Measurements from ENCODE around the gene MTRF1.

Gene MTRF1

DNA sequence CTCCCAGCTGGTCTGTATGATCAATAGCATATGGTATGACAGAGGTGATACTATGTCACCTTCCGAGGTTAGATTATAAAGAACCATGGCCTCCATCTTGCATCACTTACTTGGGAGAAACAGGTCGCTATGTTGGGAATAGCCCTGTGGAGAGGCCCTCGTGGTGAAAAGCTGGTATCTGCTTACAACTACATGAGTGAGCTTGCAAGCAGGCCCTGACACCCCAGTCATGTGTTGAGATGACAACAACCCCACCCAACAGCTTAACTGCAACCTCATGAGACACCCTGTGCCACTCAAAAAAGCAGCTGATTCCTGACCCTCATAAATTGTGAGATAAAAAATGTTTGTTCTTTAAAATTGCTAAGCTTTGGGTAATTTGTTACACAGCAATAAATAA, 18.8 kb downstream of the MTRF1 start:
- no peak overlapping the region for H3K27ac ChIP-seq (ENCODE audit: extremely low read depth, low read depth, low read length)
- no peak for TF ChIP-seq ZEB2 (tag by site-specific recombination; IDR thresholded peaks at IDR 0.05)
- TF ChIP-seq ZXDB (tag by site-specific recombination; IDR thresholded peaks at IDR 0.05), result no peak
- TF ChIP-seq, protein P1, sequence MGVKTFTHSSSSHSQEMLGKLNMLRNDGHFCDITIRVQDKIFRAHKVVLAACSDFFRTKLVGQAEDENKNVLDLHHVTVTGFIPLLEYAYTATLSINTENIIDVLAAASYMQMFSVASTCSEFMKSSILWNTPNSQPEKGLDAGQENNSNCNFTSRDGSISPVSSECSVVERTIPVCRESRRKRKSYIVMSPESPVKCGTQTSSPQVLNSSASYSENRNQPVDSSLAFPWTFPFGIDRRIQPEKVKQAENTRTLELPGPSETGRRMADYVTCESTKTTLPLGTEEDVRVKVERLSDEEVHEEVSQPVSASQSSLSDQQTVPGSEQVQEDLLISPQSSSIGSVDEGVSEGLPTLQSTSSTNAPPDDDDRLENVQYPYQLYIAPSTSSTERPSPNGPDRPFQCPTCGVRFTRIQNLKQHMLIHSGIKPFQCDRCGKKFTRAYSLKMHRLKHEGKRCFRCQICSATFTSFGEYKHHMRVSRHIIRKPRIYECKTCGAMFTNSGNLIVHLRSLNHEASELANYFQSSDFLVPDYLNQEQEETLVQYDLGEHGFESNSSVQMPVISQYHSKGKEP (tag by site-specific recombination; IDR thresholded peaks at IDR 0.05), result no peak
- no peak for TF ChIP-seq ZBTB48 (tag by site-specific recombination; IDR thresholded peaks at IDR 0.05)
- no peak for TF ChIP-seq ZNF549 (tag by site-specific recombination; IDR thresholded peaks at IDR 0.05)
- no peak for TF ChIP-seq KLF16 (tag by site-specific recombination; IDR thresholded peaks at IDR 0.05)
- TF ChIP-seq, protein P2, sequence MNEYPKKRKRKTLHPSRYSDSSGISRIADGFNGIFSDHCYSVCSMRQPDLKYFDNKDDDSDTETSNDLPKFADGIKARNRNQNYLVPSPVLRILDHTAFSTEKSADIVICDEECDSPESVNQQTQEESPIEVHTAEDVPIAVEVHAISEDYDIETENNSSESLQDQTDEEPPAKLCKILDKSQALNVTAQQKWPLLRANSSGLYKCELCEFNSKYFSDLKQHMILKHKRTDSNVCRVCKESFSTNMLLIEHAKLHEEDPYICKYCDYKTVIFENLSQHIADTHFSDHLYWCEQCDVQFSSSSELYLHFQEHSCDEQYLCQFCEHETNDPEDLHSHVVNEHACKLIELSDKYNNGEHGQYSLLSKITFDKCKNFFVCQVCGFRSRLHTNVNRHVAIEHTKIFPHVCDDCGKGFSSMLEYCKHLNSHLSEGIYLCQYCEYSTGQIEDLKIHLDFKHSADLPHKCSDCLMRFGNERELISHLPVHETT (tag by site-specific recombination; IDR thresholded peaks at IDR 0.05), result no peak
- no peak for TF ChIP-seq HOXC10 (CRISPR knock-in tag; IDR thresholded peaks at IDR 0.05)
- TF ChIP-seq ZNF221 (tag by site-specific recombination; IDR thresholded peaks at IDR 0.05; ENCODE audit: borderline replicate concordance), result no peak
- TF ChIP-seq, protein P3, sequence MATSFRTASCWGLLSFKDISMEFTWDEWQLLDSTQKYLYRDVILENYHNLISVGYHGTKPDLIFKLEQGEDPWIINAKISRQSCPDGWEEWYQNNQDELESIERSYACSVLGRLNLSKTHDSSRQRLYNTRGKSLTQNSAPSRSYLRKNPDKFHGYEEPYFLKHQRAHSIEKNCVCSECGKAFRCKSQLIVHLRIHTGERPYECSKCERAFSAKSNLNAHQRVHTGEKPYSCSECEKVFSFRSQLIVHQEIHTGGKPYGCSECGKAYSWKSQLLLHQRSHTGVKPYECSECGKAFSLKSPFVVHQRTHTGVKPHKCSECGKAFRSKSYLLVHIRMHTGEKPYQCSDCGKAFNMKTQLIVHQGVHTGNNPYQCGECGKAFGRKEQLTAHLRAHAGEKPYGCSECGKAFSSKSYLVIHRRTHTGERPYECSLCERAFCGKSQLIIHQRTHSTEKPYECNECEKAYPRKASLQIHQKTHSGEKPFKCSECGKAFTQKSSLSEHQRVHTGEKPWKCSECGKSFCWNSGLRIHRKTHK (tag by site-specific recombination; IDR thresholded peaks at IDR 0.05), result no peak
- ChIA-PET POLR2A (no interaction called here), CTCF (interaction anchor here (0.6 kb wide), 1 partner anchor 24 kb away, joined by 8 read pairs; no protein-coding TSS in a partner anchor)
- H3K4me1 ChIP-seq (ENCODE audit: control insufficient read depth, insufficient read depth, low read length), result no peaks in the 10 kb centered on the region
- peaks cover 0 to 20% of the 10 kb centered on the region in 2 experiments; a peak in 1 of 3 replicates for H3K36me3 ChIP-seq (ENCODE audit: control insufficient read depth in 2 of 2, insufficient read depth in 1 of 2, low read length in 2 of 2)
- H3K4me3 ChIP-seq (ENCODE audit: low read depth, low read length), result no peak overlapping the region
- H3K9me3 ChIP-seq (ENCODE audit: control insufficient read depth, insufficient read depth, low read depth, low read length), result no peaks in the 10 kb centered on the region

DNA sequence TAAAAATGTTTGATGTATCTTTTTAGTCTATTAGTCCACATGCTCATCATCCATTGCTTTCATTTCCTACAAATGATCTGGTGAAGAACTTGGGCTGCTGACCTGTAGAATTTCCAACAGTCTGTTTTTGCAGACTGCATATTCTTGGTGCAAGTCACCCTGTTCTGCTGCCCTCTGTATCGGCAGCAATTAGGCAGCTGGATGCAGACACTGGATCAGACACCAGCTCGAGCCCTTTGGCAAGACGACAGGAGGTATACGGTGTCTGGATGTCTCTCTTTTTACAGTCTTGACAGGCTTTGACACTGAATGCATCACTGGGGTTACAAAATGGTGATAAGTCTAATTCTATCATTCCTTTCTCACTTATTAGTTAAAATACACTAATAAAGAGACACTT, 21.8 kb downstream of the MTRF1 start:
- Histone ChIP-seq H3K9me3 (ENCODE audit: control insufficient read depth, insufficient read depth, low read depth, low read length) (no peaks in the 10 kb centered on the region), H3K27ac (ENCODE audit: extremely low read depth, low read depth, low read length) (no peak overlapping the region), H3K4me1 (ENCODE audit: control insufficient read depth, insufficient read depth, low read length) (no peaks in the 10 kb centered on the region), H3K4me3 (ENCODE audit: low read depth, low read length) (no peak overlapping the region), H3K36me3 (ENCODE audit: control insufficient read depth in 2 of 2, insufficient read depth in 1 of 2, low read length in 2 of 2) (peaks cover 0 to 4% of the 10 kb centered on the region in 2 experiments; a peak in 1 of 3 replicates)
- POLR2A ChIA-PET, result no interaction called here
- CTCF ChIA-PET, result no interaction called here
- TF ChIP-seq, protein P4, sequence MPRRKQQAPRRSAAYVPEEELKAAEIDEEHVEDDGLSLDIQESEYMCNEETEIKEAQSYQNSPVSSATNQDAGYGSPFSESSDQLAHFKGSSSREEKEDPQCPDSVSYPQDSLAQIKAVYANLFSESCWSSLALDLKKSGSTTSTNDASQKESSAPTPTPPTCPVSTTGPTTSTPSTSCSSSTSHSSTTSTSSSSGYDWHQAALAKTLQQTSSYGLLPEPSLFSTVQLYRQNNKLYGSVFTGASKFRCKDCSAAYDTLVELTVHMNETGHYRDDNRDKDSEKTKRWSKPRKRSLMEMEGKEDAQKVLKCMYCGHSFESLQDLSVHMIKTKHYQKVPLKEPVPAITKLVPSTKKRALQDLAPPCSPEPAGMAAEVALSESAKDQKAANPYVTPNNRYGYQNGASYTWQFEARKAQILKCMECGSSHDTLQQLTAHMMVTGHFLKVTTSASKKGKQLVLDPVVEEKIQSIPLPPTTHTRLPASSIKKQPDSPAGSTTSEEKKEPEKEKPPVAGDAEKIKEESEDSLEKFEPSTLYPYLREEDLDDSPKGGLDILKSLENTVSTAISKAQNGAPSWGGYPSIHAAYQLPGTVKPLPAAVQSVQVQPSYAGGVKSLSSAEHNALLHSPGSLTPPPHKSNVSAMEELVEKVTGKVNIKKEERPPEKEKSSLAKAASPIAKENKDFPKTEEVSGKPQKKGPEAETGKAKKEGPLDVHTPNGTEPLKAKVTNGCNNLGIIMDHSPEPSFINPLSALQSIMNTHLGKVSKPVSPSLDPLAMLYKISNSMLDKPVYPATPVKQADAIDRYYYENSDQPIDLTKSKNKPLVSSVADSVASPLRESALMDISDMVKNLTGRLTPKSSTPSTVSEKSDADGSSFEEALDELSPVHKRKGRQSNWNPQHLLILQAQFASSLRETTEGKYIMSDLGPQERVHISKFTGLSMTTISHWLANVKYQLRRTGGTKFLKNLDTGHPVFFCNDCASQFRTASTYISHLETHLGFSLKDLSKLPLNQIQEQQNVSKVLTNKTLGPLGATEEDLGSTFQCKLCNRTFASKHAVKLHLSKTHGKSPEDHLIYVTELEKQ (tag by site-specific recombination; IDR thresholded peaks at IDR 0.05; ENCODE audit: borderline replicate concordance), result no peak
- TF ChIP-seq ZNF239 (tag by site-specific recombination; IDR thresholded peaks at IDR 0.05), result no peak
- TF ChIP-seq ZSCAN16 (tag by site-specific recombination; IDR thresholded peaks at IDR 0.05), result no peak
- no peak for TF ChIP-seq GLIS1 (tag by site-specific recombination; IDR thresholded peaks at IDR 0.05)
- TF ChIP-seq, protein P5, sequence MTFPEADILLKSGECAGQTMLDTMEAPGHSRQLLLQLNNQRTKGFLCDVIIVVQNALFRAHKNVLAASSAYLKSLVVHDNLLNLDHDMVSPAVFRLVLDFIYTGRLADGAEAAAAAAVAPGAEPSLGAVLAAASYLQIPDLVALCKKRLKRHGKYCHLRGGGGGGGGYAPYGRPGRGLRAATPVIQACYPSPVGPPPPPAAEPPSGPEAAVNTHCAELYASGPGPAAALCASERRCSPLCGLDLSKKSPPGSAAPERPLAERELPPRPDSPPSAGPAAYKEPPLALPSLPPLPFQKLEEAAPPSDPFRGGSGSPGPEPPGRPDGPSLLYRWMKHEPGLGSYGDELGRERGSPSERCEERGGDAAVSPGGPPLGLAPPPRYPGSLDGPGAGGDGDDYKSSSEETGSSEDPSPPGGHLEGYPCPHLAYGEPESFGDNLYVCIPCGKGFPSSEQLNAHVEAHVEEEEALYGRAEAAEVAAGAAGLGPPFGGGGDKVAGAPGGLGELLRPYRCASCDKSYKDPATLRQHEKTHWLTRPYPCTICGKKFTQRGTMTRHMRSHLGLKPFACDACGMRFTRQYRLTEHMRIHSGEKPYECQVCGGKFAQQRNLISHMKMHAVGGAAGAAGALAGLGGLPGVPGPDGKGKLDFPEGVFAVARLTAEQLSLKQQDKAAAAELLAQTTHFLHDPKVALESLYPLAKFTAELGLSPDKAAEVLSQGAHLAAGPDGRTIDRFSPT (tag by site-specific recombination; IDR thresholded peaks at IDR 0.05), result no peak
- no peak for TF ChIP-seq ZNF24 (tag by site-specific recombination; IDR thresholded peaks at IDR 0.05)
- TF ChIP-seq, protein P6, sequence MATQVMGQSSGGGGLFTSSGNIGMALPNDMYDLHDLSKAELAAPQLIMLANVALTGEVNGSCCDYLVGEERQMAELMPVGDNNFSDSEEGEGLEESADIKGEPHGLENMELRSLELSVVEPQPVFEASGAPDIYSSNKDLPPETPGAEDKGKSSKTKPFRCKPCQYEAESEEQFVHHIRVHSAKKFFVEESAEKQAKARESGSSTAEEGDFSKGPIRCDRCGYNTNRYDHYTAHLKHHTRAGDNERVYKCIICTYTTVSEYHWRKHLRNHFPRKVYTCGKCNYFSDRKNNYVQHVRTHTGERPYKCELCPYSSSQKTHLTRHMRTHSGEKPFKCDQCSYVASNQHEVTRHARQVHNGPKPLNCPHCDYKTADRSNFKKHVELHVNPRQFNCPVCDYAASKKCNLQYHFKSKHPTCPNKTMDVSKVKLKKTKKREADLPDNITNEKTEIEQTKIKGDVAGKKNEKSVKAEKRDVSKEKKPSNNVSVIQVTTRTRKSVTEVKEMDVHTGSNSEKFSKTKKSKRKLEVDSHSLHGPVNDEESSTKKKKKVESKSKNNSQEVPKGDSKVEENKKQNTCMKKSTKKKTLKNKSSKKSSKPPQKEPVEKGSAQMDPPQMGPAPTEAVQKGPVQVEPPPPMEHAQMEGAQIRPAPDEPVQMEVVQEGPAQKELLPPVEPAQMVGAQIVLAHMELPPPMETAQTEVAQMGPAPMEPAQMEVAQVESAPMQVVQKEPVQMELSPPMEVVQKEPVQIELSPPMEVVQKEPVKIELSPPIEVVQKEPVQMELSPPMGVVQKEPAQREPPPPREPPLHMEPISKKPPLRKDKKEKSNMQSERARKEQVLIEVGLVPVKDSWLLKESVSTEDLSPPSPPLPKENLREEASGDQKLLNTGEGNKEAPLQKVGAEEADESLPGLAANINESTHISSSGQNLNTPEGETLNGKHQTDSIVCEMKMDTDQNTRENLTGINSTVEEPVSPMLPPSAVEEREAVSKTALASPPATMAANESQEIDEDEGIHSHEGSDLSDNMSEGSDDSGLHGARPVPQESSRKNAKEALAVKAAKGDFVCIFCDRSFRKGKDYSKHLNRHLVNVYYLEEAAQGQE (tag by site-specific recombination; IDR thresholded peaks at IDR 0.05), result no peak
- no peak for TF ChIP-seq ZNF555 (tag by site-specific recombination; conservative IDR thresholded peaks at IDR 0.05)
- TF ChIP-seq ZNF324 (tag by site-specific recombination; IDR thresholded peaks at IDR 0.05), result no peak
- no peak for TF ChIP-seq ZBTB21 (tag by site-specific recombination; IDR thresholded peaks at IDR 0.05)
- TF ChIP-seq ZNF350 (tag by site-specific recombination; IDR thresholded peaks at IDR 0.05), result no peak
- TF ChIP-seq ZNF776 (tag by site-specific recombination; IDR thresholded peaks at IDR 0.05; ENCODE audit: borderline replicate concordance), result no peak

All from HEK293 (cell line).